DMS 273 treated with DMSO at 0.1 percent for 48 hours (cell line): ENCODE results near the gene VCY.
"Not testable (repeated sequence)": the region's sequence is repeated elsewhere in the genome, so short reads cannot be mapped to it uniquely, and the experiment has no call there.

ENCODE experiments used
- DNase-seq: peaks from one replicate; lab custom pipeline; 2025; lab: John Stamatoyannopoulos, UW

Gene VCY

GRCh38 chrY:13986373-13986772 is at the start of gene VCY:
TSS of gene VCY (minus strand) at chrY:13986473. CDS start at chrY:13986440, 33 bp downstream.
- not testable (repeated sequence) for DNase-seq

- not testable (repeated sequence) for DNase-seq
These were observed 44.1 kb upstream of the VCY start for GRCh38 chrY:14030395-14030794.

GRCh38 chrY:14011916-14012315 is 25.6 kb upstream of the VCY start:
- not testable (repeated sequence) for DNase-seq

- not testable (repeated sequence) for DNase-seq
These were observed 43.9 kb downstream of the VCY start for GRCh38 chrY:13942406-13942805.
